T-cell (primary cell): ENCODE data around the gene CEP55. TPM values are rescaled to one million over a fixed set of nuclear protein-coding genes. Genes with fewer than 3 reads are reported as not detected.

Experiments used
- ATAC-seq, 4 experiments: fragments of 200-7000 bp in 3 of 4; fragments of 150-1000 bp in 1 of 4; cut with Tn5 transposase; replicated peaks in 1 of 4; 1 replicate in 3 of 4; 2 replicates in 1 of 4; pipeline ENCODE4 v1.10.0; 2021; ENCODE audit warnings: moderate library complexity in 3 of 4, mild to moderate bottlenecking in 2 of 4, moderate number of reproducible peaks in 1 of 4
- CTCF ChIA-PET, 2 donors: fragments of 300-600 bp; sonication (Branson Sonifier 250); formaldehyde crosslinking; loops; one replicate each; lab custom pipeline; 2022; ENCODE audit warnings: antibody characterized with exemption in 2 of 2; lab: Charles Lee
- POLR2A ChIA-PET, 2 donors: fragments of 300-600 bp; sonication (Branson Sonifier 250); formaldehyde crosslinking; loops; one replicate each; lab custom pipeline; 2022; ENCODE audit warnings: antibody characterized with exemption in 2 of 2; lab: Charles Lee
- DNase-seq, 35 experiments: peaks; one replicate each; pipeline versions ENCODE4 v3.0.0 to v3.0.0-alpha.2; 2013 to 2023
- H3K27ac ChIP-seq: one replicate; pipeline ENCODE4 v1.5.1; 2013; ENCODE audit warnings: low read length
- H3K27me3 ChIP-seq, 2 experiments: replicated peaks in 1 of 2; 1 replicate in 1 of 2; 2 replicates in 1 of 2; pipeline versions ENCODE4 v1.6.1 to v1.7.0; 2013; ENCODE audit warnings: low read length in 1 of 2, mixed read lengths in 1 of 2; ENCODE audit not compliant: control insufficient read depth in 2 of 2, insufficient read depth in 2 of 2; ENCODE audit errors: extremely low read depth in 1 of 2
- H3K36me3 ChIP-seq, 2 donors: 1 replicate in 1 of 2; 2 replicates in 1 of 2; pipeline versions ENCODE4 v1.6.1 to v1.7.0; 2013; ENCODE audit warnings: low read length in 1 of 2; ENCODE audit not compliant: control insufficient read depth in 2 of 2, insufficient read depth in 1 of 2; ENCODE audit errors: extremely low read depth in 1 of 2
- H3K4me1 ChIP-seq, 2 experiments: 1 replicate in 1 of 2; 2 replicates in 1 of 2; pipeline versions ENCODE4 v1.6.1 to v1.7.0; 2013; ENCODE audit warnings: low read length in 2 of 2, mixed read lengths in 1 of 2; ENCODE audit not compliant: insufficient read depth in 2 of 2, control insufficient read depth in 1 of 2; ENCODE audit errors: extremely low read depth in 1 of 2
- H3K4me3 ChIP-seq, 2 donors: 1 replicate in 1 of 2; 2 replicates in 1 of 2; pipeline versions ENCODE4 v1.5.1 to v1.7.0; 2013; ENCODE audit warnings: mild to moderate bottlenecking in 2 of 2, low read length in 1 of 2, moderate library complexity in 1 of 2; ENCODE audit not compliant: control insufficient read depth in 1 of 2; ENCODE audit errors: extremely low read depth in 1 of 2
- H3K9me3 ChIP-seq: 2 replicates; pipeline ENCODE4 v1.7.0; 2013
- H3K27ac Mint-ChIP-seq, 2 donors: one replicate each; pipeline ENCODE4 v1.8.0; 2020 to 2021; ENCODE audit warnings: mild to moderate bottlenecking in 2 of 2, mixed read lengths in 2 of 2
- H3K27me3 Mint-ChIP-seq, 2 donors: one replicate each; pipeline ENCODE4 v1.8.0; 2021 to 2022; ENCODE audit warnings: mixed read lengths in 2 of 2
- H3K36me3 Mint-ChIP-seq: one replicate; pipeline ENCODE4 v1.8.0; 2021; ENCODE audit warnings: mixed read lengths
- H3K4me1 Mint-ChIP-seq, 3 donors: one replicate each; pipeline ENCODE4 v1.8.0; 2020 to 2022; ENCODE audit warnings: mixed read lengths in 3 of 3, mild to moderate bottlenecking in 1 of 3
- H3K4me3 Mint-ChIP-seq, 3 donors: one replicate each; pipeline ENCODE4 v1.8.0; 2020 to 2022; ENCODE audit warnings: mild to moderate bottlenecking in 3 of 3, mixed read lengths in 3 of 3, moderate library complexity in 3 of 3
- H3K9me3 Mint-ChIP-seq, 3 donors: one replicate each; pipeline ENCODE4 v1.8.0; 2020 to 2022; ENCODE audit warnings: mixed read lengths in 3 of 3
- WGBS: methylation state at CpG from one replicate; pipeline ENCODE4 v1.1.5; 2013; ENCODE audit warnings: missing lambda C conversion rate; ENCODE audit not compliant: insufficient coverage; 5-methylcytosine and 5-hydroxymethylcytosine counted together
- total RNA-seq, 35 experiments: library from RNA in 6 of 35; stranded (reverse) in 6 of 35; fragments of 120-200 nt in 1 of 35; gene quantifications; one replicate each; pipeline versions ENCODE4 v1.2.1 to v1.2.4 and lab custom pipeline; 2013 to 2026

Gene CEP55
- total RNA-seq, 5 donors from 2014 or later (not counting 1 experiment from before 2014, with no cell fraction given) = 0.35 to 0.95 (median 0.49) TPM

DNA sequence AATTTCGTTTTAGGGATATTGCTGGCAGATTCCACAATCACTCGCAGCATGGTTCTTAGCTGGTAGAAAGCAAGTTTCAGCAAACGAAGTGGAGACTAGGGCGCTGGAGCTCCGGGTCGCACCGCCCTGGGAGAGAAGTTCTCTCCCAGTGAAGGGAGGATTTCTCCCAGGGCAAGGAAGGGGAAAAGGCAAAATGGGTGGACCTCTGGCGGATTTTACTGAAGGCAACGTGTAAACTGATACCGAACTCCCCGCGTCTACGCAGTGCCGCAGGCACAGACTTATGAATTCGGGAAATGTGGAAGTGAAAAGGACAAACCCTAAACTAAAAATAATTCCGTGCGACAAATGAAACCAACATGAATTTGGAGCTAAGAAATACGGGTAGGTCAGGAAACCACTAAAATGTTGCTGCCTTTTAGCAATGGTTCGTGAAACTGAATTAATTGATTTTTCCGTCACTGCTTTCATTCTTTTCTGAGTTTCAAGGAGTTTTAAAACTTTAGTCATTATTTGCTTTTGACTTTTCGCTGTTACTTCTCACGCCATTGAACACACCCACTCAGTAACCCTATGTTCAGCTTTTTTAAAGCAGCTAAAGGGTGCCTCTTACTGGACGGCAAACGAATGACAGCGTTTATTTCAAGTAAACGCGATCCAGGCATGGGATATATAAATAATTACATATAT lies 14.1 kb upstream of the CEP55 start, which contains the start of gene MYOF:
Gene MYOF (minus strand): TSS at position 190 of the 690 bp plus-strand sequence. CDS start 140 bp downstream, at position 50.
- Mint-ChIP-seq H3K36me3 (no peaks in the 10 kb centered on the region), H3K9me3 (no peaks in the 10 kb centered on the region), H3K4me3 (peak within 1 kb of the TSS; percentile 77 to 88 (median 86)), H3K27me3 (peaks cover 21 to 28% of the 10 kb centered on the region in 2 donors), H3K4me1 (peaks cover 10 to 12% (median 12%) of the 10 kb centered on the region in 3 donors), H3K27ac (no peak within 1 kb of the TSS)
- Histone ChIP-seq H3K9me3 (no peaks in the 10 kb centered on the region), H3K36me3 (no peaks in the 10 kb centered on the region), H3K4me3 (peak within 1 kb of the TSS; percentile 50 to 88), H3K27ac (no peak within 1 kb of the TSS), H3K27me3 (peaks cover 8 to 10% of the 10 kb centered on the region in 2 experiments), H3K4me1 (peaks cover 3 to 7% of the 10 kb centered on the region in 2 experiments)
- ATAC-seq (peak; percentile 89 to 96 (median 91)), DNase-seq (peak in 30 of 35 experiments; percentile 13 to 80 (median 36))
- ChIA-PET CTCF (interaction anchor here (0.5 to 3.9 kb wide), 43 partner anchors 9 to 1514 kb away, joined by 3 to 182 read pairs (median 6); partner anchors contain the start of gene CEP55 (in 1 of the 2)), POLR2A (interaction anchor here (0.6 to 1.8 kb wide), 5 partner anchors 11 to 105 kb away, joined by 3 to 7 read pairs (median 3); no protein-coding TSS in a partner anchor)
- WGBS = 1% methylated on average over 14 of the region's 27 CpGs

DNA sequence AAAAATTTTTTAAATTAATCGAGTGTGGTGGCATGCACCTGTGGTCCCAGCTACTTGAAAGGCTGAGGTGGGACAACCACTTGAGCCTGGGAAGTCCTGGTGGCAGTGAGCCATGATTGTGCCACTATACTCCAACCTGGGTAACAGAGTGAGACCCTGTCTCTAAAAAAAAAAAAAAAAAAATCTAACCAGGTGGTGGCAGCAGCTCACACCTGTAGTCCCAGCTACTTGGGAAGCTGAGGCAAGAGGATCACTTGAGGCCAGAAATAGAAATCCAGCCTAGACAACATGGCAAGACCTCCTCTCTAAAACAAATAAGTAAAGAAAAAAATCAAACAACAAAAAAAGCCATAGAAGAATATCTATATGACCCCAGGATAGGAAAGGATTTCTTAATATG lies 10.7 kb upstream of the CEP55 start:
- CTCF ChIA-PET = interaction anchor here (0.7 to 1.5 kb wide), 3 partner anchors 29 to 110 kb away, joined by 5 to 10 read pairs (median 9); no protein-coding TSS in a partner anchor
- POLR2A ChIA-PET = no interaction called here
- DNase-seq = no peak
- no peak overlapping the region for H3K4me3 ChIP-seq
- ATAC-seq = no peak
- H3K4me3 Mint-ChIP-seq = no peak overlapping the region
- H3K4me1 ChIP-seq = peaks cover 3 to 7% of the 10 kb centered on the region in 2 experiments
- peaks cover 33 to 39% of the 10 kb centered on the region in 2 donors for H3K27me3 Mint-ChIP-seq
- H3K36me3 ChIP-seq = no peaks in the 10 kb centered on the region
- H3K36me3 Mint-ChIP-seq = no peaks in the 10 kb centered on the region
- no peaks in the 10 kb centered on the region for H3K9me3 Mint-ChIP-seq
- WGBS = no CpG with 5 or more reads among the region's 1 CpG
- H3K4me1 Mint-ChIP-seq = peaks cover 10 to 12% (median 12%) of the 10 kb centered on the region in 3 donors
- H3K9me3 ChIP-seq = no peaks in the 10 kb centered on the region
- H3K27ac ChIP-seq = no peak overlapping the region
- peaks cover 8 to 17% of the 10 kb centered on the region in 2 experiments for H3K27me3 ChIP-seq
- H3K27ac Mint-ChIP-seq = no peak overlapping the region

DNA sequence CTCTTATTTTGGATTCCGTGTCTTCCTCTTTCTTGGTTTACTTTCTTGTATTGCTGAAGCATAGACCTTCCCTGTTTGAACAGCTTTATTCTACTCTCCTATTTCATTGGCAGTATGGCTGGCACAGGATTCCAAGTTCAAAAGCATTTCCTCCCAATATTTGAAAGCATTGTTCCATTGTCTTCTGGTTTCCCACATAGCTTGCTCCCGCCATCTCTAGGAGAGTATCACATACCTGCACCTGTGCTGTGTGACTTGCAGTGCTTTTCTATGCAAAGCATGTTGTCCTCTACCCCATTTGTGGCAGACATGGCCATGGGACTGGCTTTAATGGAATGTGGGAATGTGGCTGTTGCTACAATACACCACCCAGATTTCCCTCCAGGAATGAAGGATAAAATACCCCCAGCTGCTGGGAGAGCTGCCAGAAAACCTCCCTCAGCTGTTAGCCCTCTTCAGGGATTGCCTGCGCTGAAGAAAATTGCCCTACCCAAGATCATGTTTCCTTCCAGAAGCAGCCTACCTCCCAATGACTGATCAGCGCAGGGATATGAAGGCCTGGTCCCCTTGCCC lies 7.4 kb upstream of the CEP55 start:
- Histone ChIP-seq H3K36me3 (no peaks in the 10 kb centered on the region), H3K4me3 (no peak overlapping the region), H3K4me1 (no peaks in the 10 kb centered on the region), H3K27ac (no peak overlapping the region), H3K27me3 (peaks cover 0 to 7% of the 10 kb centered on the region in 2 experiments), H3K9me3 (no peaks in the 10 kb centered on the region)
- Mint-ChIP-seq H3K27me3 (peaks cover 24 to 28% of the 10 kb centered on the region in 2 donors), H3K4me3 (no peak overlapping the region), H3K27ac (no peak overlapping the region), H3K9me3 (no peaks in the 10 kb centered on the region), H3K4me1 (no peaks in the 10 kb centered on the region), H3K36me3 (no peaks in the 10 kb centered on the region)
- CTCF ChIA-PET = interaction anchor here (0.9 to 2.8 kb wide), 4 partner anchors 9 to 113 kb away, joined by 4 to 20 read pairs (median 4); no protein-coding TSS in a partner anchor
- DNase-seq = no peak
- 77% methylated on average over 2 of the region's 4 CpGs for WGBS
- ATAC-seq = no peak
- POLR2A ChIA-PET = no interaction called here

DNA sequence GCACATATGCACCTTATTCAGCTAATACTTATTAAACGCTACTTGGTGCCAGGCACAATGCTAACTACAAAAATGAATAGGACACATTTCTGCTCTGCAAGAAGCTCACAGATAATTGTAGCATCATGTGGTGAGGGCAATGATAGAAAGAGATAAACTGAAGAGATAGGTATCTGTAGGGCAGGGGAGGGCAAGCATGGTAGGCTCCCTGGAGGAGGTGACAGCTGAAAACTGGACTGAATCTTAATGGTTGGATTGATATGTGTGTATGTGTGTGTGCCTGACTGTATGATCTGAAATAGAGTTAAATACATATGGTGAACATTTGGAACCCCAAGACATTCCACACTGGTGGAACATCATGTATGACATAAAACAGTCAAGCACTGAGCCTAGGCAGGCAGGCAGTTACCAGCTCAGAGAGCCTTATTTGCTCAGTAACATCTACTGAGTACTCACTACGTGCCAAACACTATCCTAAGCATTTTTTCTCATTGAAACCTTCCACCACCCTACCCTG lies 4.8 kb upstream of the CEP55 start:
- Histone ChIP-seq H3K36me3 (no peaks in the 10 kb centered on the region), H3K4me1 (peaks cover under 1 to 5% of the 10 kb centered on the region in 2 experiments), H3K27me3 (peaks cover 0 to 7% of the 10 kb centered on the region in 2 experiments), H3K27ac (no peak overlapping the region), H3K9me3 (no peaks in the 10 kb centered on the region), H3K4me3 (no peak overlapping the region)
- Mint-ChIP-seq H3K27ac (no peak overlapping the region), H3K4me3 (no peak overlapping the region), H3K27me3 (peaks cover 19 to 20% of the 10 kb centered on the region in 2 donors), H3K9me3 (no peaks in the 10 kb centered on the region), H3K4me1 (peaks cover 4 to 6% (median 6%) of the 10 kb centered on the region in 3 donors), H3K36me3 (no peaks in the 10 kb centered on the region)
- ATAC-seq (no peak), DNase-seq (no peak)
- CTCF ChIA-PET = interaction anchor here (1.3 to 2.2 kb wide), 3 partner anchors 9 to 133 kb away, joined by 3 to 6 read pairs (median 3); partner anchors contain the start of gene MYOF (in 1 of the 2)
- POLR2A ChIA-PET = interaction anchor here in 1 of 2 donors (0.5 kb wide), 1 partner anchor 611 kb away, joined by 4 read pairs; no protein-coding TSS in a partner anchor
- 60% methylated on average over 1 of the region's 2 CpGs for WGBS

DNA sequence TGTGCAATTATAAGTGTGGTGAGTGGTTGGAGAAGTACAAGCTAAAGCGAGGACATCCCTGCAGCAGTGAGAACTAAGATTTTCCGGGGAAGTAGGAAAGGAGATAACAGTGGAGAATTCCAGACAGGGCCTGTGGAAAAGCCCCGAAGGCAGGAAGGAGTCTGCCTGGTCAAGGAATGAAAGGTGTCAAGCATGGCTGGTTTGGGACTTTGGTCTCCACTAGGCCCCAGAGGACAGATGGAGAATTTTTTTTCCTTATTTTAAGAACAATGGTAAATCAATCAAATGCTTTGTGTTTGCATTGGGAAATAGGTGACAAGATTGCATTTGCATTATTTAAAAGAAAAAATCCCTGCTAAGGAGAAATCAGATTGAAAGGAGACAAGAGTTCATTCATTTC lies 3.2 kb upstream of the CEP55 start:
- Mint-ChIP-seq H3K36me3 (no peaks in the 10 kb centered on the region), H3K27ac (no peak overlapping the region), H3K4me3 (no peak overlapping the region), H3K4me1 (peaks cover 14 to 16% (median 16%) of the 10 kb centered on the region in 3 donors), H3K27me3 (peaks cover 15 to 18% of the 10 kb centered on the region in 2 donors), H3K9me3 (no peaks in the 10 kb centered on the region)
- WGBS = 100% methylated on average over 3 of the region's 3 CpGs
- DNase-seq (no peak), ATAC-seq (no peak)
- Histone ChIP-seq H3K4me3 (no peak overlapping the region), H3K27ac (no peak overlapping the region), H3K4me1 (peaks cover 3 to 20% of the 10 kb centered on the region in 2 experiments), H3K9me3 (no peaks in the 10 kb centered on the region), H3K36me3 (no peaks in the 10 kb centered on the region), H3K27me3 (peaks cover 0 to 7% of the 10 kb centered on the region in 2 experiments)
- ChIA-PET POLR2A (no interaction called here), CTCF (interaction anchor here (0.6 to 1.1 kb wide), 3 partner anchors 10 to 18 kb away, joined by 3 to 7 read pairs (median 3); no protein-coding TSS in a partner anchor)

DNA sequence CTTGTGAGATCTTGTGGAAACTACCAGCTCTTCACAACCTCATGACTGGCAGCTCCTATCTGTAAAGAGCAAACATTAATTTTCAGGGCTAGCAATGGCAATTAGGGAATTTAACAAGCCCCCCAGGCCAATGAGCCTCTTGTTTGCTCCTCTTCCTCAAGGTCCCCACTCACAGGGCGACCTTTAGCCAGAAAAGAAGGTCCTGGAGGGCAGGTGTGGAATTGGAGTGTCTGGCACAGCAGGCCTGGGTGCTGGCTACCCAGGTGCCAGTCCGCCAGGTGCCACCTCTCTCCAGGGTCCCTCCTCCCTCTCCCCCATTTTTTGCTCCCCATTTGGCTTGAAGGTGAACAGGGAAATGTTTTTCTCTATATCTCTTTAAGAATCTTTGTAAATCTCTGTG lies 1.9 kb upstream of the CEP55 start:
- DNase-seq (no peak), ATAC-seq (no peak)
- WGBS = no CpG with 5 or more reads among the region's 2 CpGs
- H3K27me3 ChIP-seq = peaks cover 0 to 4% of the 10 kb centered on the region in 2 experiments
- POLR2A ChIA-PET = interaction anchor here in 1 of 2 donors (1.5 kb wide), 1 partner anchor 12 kb away, joined by 7 read pairs; the partner anchor contains the start of gene MYOF
- no peaks in the 10 kb centered on the region for H3K9me3 ChIP-seq
- Mint-ChIP-seq H3K27me3 (peaks cover 8 to 11% of the 10 kb centered on the region in 2 donors), H3K4me1 (peaks cover 14 to 23% (median 20%) of the 10 kb centered on the region in 3 donors), H3K9me3 (no peaks in the 10 kb centered on the region), H3K36me3 (no peaks in the 10 kb centered on the region), H3K27ac (no peak overlapping the region), H3K4me3 (no peak overlapping the region)
- no peaks in the 10 kb centered on the region for H3K36me3 ChIP-seq
- H3K4me3 ChIP-seq = no peak overlapping the region
- peaks cover 4 to 20% of the 10 kb centered on the region in 2 experiments for H3K4me1 ChIP-seq
- CTCF ChIA-PET = interaction anchor here in 1 of 2 donors (1.2 to 2.8 kb wide), 2 partner anchors 12 to 118 kb away, joined by 4 to 12 read pairs; no protein-coding TSS in a partner anchor
- H3K27ac ChIP-seq = no peak overlapping the region
